Measurements from ENCODE around the gene SERPINB8.

DNA sequence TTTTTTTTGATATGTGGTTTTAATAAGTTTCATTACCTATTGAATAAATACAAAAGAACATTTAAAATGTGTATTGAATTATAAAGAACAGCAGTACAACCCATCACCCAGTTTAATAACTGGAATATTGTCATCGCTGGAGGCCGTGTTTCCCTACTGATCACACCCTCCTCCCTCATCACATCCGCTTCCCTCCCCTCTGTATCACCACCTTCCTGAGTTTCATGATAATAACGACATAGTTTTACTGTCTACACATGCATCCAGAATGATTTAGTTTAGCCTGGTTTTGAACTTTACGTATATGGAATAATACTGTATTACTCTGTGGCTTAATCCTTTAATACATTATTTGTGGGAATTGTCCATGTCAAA is 2.1 kb downstream of the SERPINB8 start:
- TF ChIP-seq, protein P1, sequence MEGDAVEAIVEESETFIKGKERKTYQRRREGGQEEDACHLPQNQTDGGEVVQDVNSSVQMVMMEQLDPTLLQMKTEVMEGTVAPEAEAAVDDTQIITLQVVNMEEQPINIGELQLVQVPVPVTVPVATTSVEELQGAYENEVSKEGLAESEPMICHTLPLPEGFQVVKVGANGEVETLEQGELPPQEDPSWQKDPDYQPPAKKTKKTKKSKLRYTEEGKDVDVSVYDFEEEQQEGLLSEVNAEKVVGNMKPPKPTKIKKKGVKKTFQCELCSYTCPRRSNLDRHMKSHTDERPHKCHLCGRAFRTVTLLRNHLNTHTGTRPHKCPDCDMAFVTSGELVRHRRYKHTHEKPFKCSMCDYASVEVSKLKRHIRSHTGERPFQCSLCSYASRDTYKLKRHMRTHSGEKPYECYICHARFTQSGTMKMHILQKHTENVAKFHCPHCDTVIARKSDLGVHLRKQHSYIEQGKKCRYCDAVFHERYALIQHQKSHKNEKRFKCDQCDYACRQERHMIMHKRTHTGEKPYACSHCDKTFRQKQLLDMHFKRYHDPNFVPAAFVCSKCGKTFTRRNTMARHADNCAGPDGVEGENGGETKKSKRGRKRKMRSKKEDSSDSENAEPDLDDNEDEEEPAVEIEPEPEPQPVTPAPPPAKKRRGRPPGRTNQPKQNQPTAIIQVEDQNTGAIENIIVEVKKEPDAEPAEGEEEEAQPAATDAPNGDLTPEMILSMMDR (optimal IDR thresholded peaks at IDR 0.05 in 1 of 3, IDR thresholded peaks at IDR 0.05 in 1 of 3, conservative IDR thresholded peaks at IDR 0.05 in 1 of 3; ENCODE audit: extremely low read depth in 1 of 3, insufficient read depth in 2 of 3, low read length in 3 of 3) = no peak
- TF ChIP-seq EZH2 (IDR thresholded peaks at IDR 0.05; ENCODE audit: low read length) = no peak
